Caco-2 (cell line): Measurements from ENCODE around the gene TRIM61. TPM values are rescaled to one million over a fixed set of nuclear protein-coding genes. Genes with fewer than 3 reads are reported as not detected.
A peak's percentile ranks its signal among the peaks of the same experiment; 100 is the strongest.
"Not testable (repeated sequence)": the region's sequence is repeated elsewhere in the genome, so short reads cannot be mapped to it uniquely, and the experiment has no call there.

ENCODE experiments used
- BruUV-seq: library from RNA; stranded (reverse); fragments of 400-500 nt; replicated peaks from 2 replicates; lab custom pipeline; 2021; lab: Mats Ljungman, UMichigan
- CTCF ChIA-PET: fragments of 300-600 bp; sonication (Branson Sonifier 250); formaldehyde crosslinking; loops from one replicate; lab custom pipeline; 2022; ENCODE audit warnings: antibody characterized with exemption; lab: Charles Lee
- POLR2A ChIA-PET: fragments of 300-600 bp; sonication (Branson Sonifier 250); formaldehyde crosslinking; loops from one replicate; lab custom pipeline; 2022; ENCODE audit warnings: antibody characterized with exemption; lab: Charles Lee
- DNase-seq, 2 experiments: peaks; one replicate each; pipeline versions ENCODE4 v3.0.0 to v3.0.0-alpha.2; 2020 to 2022
- H3K27me3 ChIP-seq: replicated peaks from 2 replicates; pipeline ENCODE4 v1.6.0; 2011; ENCODE audit warnings: low read length; ENCODE audit not compliant: control insufficient read depth, insufficient read depth
- H3K36me3 ChIP-seq: 2 replicates; pipeline ENCODE4 v1.5.1; 2011; ENCODE audit warnings: low read length; ENCODE audit not compliant: control insufficient read depth, insufficient read depth
- H3K4me1 ChIP-seq: fragments of 250-450 bp; sonication (Bioruptor Pico); 2 replicates; pipeline ENCODE4 v1.5.1; 2020; ENCODE audit warnings: mild to moderate bottlenecking
- H3K4me3 ChIP-seq: 2 replicates; pipeline ENCODE4 v1.5.1; 2011; ENCODE audit warnings: low read depth, mild to moderate bottlenecking, control low read depth, low read length
- H3K9me3 ChIP-seq: fragments of 250-450 bp; sonication (Bioruptor Pico); 2 replicates; pipeline ENCODE4 v1.5.1; 2020; ENCODE audit warnings: mild to moderate bottlenecking, moderate library complexity
- H3K27ac Mint-ChIP-seq: one replicate; pipeline ENCODE4 v1.8.0; 2022; ENCODE audit warnings: mixed read lengths; ENCODE audit not compliant: unreplicated experiment
- H3K27me3 Mint-ChIP-seq: one replicate; pipeline ENCODE4 v1.8.0; 2022; ENCODE audit warnings: mixed read lengths; ENCODE audit not compliant: insufficient read depth, unreplicated experiment
- H3K36me3 Mint-ChIP-seq: one replicate; pipeline ENCODE4 v1.8.0; 2022; ENCODE audit warnings: mild to moderate bottlenecking, mixed read lengths; ENCODE audit not compliant: insufficient read depth, unreplicated experiment
- H3K4me1 Mint-ChIP-seq: one replicate; pipeline ENCODE4 v1.8.0; 2022; ENCODE audit warnings: low read depth, mixed read lengths; ENCODE audit not compliant: unreplicated experiment
- H3K4me3 Mint-ChIP-seq: one replicate; pipeline ENCODE4 v1.8.0; 2022; ENCODE audit warnings: mild to moderate bottlenecking, moderate library complexity, mixed read lengths; ENCODE audit not compliant: unreplicated experiment
- H3K9me3 Mint-ChIP-seq: one replicate; pipeline ENCODE4 v1.8.0; 2022; ENCODE audit warnings: mixed read lengths; ENCODE audit not compliant: unreplicated experiment
- CTCF ChIP-seq, 2 experiments: fragments of 200-600 bp in 1 of 2; IDR thresholded peaks; 1 replicate in 1 of 2; 2 replicates in 1 of 2; pipeline versions ENCODE4 v1.5.1 to v1.8.0; 2011 to 2022; ENCODE audit warnings: antibody characterized with exemption in 1 of 2, control low read depth in 1 of 2, inconsistent platforms in 1 of 2, low read depth in 1 of 2, low read length in 1 of 2, mild to moderate bottlenecking in 1 of 2, moderate library complexity in 1 of 2; ENCODE audit not compliant: insufficient read depth in 1 of 2, severe bottlenecking in 1 of 2, unreplicated experiment in 1 of 2
- intact Hi-C: fragments of 100-400 bp; cut with micrococcal nuclease; formaldehyde crosslinking; loops from one replicate; pipeline ENCODE4 v1.10.0; 2022; ENCODE audit not compliant: unreplicated experiment
- total RNA-seq: library from RNA; stranded (reverse); gene quantifications from 2 replicates; pipeline ENCODE4 v1.2.3, GENCODE V29; 2022

The TRIM61 gene
- total RNA-seq, 1 experiment from 2014 or later, result not detected

GRCh38 chr4:164989471-164989870, 12.0 kb upstream of the TRIM61 start:
- intact Hi-C loops, result no loop called here
- Histone ChIP-seq H3K4me3 (no peak overlapping the region), H3K9me3 (no peaks in the 10 kb centered on the region), H3K4me1 (0 out of 2 replicates have a peak, but pooled peaks cover 2% of the 10 kb centered on the region), H3K27me3 (no peaks in the 10 kb centered on the region), H3K36me3 (no peaks in the 10 kb centered on the region)
- Mint-ChIP-seq H3K9me3 (no peaks in the 10 kb centered on the region), H3K27me3 (no peaks in the 10 kb centered on the region), H3K27ac (no peak overlapping the region), H3K36me3 (no peaks in the 10 kb centered on the region), H3K4me1 (peaks cover 9% of the 10 kb centered on the region), H3K4me3 (no peak overlapping the region)
- CTCF ChIA-PET, result no interaction called here
- no peak for DNase-seq
- no peak for TF ChIP-seq CTCF (IDR thresholded peaks at IDR 0.05; ENCODE audit: insufficient read depth in 1 of 2, low read depth in 1 of 2, low read length in 1 of 2, severe bottlenecking in 1 of 2, unreplicated experiment in 1 of 2)
- no TSS peak for BruUV-seq
- POLR2A ChIA-PET, result interaction anchor here (0.7 kb wide), 1 partner anchor 123 kb away, joined by 3 read pairs; no protein-coding TSS in a partner anchor

- H3K4me1 Mint-ChIP-seq, H3K36me3 Mint-ChIP-seq, H3K4me3 Mint-ChIP-seq, H3K36me3 ChIP-seq, H3K27me3 Mint-ChIP-seq, intact Hi-C loops, H3K4me1 ChIP-seq, H3K9me3 ChIP-seq, H3K27ac Mint-ChIP-seq, H3K9me3 Mint-ChIP-seq, POLR2A ChIA-PET, BruUV-seq, CTCF ChIA-PET, DNase-seq, H3K4me3 ChIP-seq, H3K27me3 ChIP-seq: not testable (repeated sequence)
Measured at GRCh38 chr4:164971929-164972328, 5.5 kb downstream of the TRIM61 start.

GRCh38 chr4:164959896-164960295, 17.6 kb downstream of the TRIM61 start:
- no peaks in the 10 kb centered on the region for H3K36me3 Mint-ChIP-seq
- CTCF ChIA-PET, result no interaction called here
- no peak overlapping the region for H3K4me3 Mint-ChIP-seq
- Histone ChIP-seq H3K27me3 (no peaks in the 10 kb centered on the region), H3K4me3 (no peak overlapping the region), H3K4me1 (peaks cover 7% of the 10 kb centered on the region), H3K36me3 (no peaks in the 10 kb centered on the region), H3K9me3 (no peaks in the 10 kb centered on the region)
- H3K27me3 Mint-ChIP-seq, result no peaks in the 10 kb centered on the region
- BruUV-seq, result no TSS peak
- TF ChIP-seq CTCF (IDR thresholded peaks at IDR 0.05; ENCODE audit: insufficient read depth in 1 of 2, low read depth in 1 of 2, low read length in 1 of 2, severe bottlenecking in 1 of 2, unreplicated experiment in 1 of 2), result no peak
- no peaks in the 10 kb centered on the region for H3K9me3 Mint-ChIP-seq
- DNase-seq, result no peak
- POLR2A ChIA-PET, result no interaction called here
- no peak overlapping the region for H3K27ac Mint-ChIP-seq
- H3K4me1 Mint-ChIP-seq, result peaks cover 13% of the 10 kb centered on the region
- intact Hi-C loops, result no loop called here

- H3K27ac Mint-ChIP-seq, CTCF ChIA-PET, POLR2A ChIA-PET: not testable (repeated sequence)
Measured at GRCh38 chr4:164959421-164959820, 18.0 kb downstream of the TRIM61 start.

More at GRCh38 chr4:164959421-164959820, 18.0 kb downstream of the TRIM61 start:
- peaks cover 13% of the 10 kb centered on the region for H3K4me1 Mint-ChIP-seq
- DNase-seq, result peak in 1 of 2 experiments; percentile 8
- intact Hi-C loops, H3K27me3 ChIP-seq, H3K4me3 ChIP-seq, H3K36me3 Mint-ChIP-seq, H3K9me3 ChIP-seq, H3K9me3 Mint-ChIP-seq, H3K36me3 ChIP-seq, H3K4me3 Mint-ChIP-seq, BruUV-seq, H3K4me1 ChIP-seq, H3K27me3 Mint-ChIP-seq: not testable (repeated sequence)
